Measurements from ENCODE around the gene CUX1. TPM values are rescaled to one million over a fixed set of nuclear protein-coding genes. Genes with fewer than 3 reads are reported as not detected.
"Not testable (repeated sequence)": the region's sequence is repeated elsewhere in the genome, so short reads cannot be mapped to it uniquely, and the experiment has no call there.

The CUX1 gene
- total RNA-seq, 1 experiment from 2014 or later: 30.3 TPM

DNA sequence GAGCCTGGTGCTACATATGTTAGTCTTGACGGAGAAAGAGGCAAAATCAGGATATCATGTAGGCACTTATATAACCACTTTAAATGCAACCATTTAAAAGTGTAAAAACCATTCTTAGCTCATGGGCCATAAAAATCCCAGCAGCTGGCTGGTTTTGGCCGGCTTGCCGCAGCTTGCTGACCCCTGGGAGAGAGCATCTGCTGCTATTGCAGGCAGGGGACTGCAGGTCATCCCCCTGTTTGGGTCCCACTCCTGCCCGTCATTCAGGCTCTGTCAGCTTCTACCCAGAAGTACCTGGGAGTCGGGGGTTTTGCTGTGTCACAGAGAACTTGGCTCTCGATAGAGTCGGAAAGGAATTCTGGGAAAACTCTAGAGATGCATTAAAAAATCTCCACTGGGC lies 187.4 kb downstream of the CUX1 start:
- DNase-seq (ENCODE audit: low read depth): no peak

DNA sequence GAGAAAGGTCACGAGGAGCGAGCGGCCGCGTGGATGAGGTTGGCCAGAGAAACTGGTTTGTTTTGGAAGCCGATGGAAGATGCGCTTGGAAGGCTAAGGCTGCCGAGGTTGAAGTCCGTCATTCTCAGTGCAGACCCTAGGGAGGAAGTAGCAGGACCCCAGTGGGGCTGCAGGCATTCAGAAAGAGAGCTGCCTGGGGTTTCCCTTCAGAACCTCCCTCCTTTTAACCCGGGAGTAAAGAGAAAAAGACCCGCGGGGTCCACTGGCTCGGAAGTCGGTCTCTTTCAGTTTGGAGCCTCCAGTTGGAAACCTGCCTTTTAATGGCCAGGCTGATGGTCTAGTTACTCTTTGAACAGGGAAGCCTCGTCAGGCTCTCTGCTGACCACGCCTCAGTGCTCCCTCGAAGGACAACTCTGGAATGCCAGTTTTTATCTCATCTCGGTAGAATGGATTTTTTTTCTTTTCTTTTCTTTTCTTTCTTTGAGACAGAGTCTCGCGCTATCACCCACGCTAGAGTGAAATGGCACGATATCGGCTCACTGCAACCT lies 188.6 kb downstream of the CUX1 start:
- DNase-seq (ENCODE audit: low read depth): no peak

DNA sequence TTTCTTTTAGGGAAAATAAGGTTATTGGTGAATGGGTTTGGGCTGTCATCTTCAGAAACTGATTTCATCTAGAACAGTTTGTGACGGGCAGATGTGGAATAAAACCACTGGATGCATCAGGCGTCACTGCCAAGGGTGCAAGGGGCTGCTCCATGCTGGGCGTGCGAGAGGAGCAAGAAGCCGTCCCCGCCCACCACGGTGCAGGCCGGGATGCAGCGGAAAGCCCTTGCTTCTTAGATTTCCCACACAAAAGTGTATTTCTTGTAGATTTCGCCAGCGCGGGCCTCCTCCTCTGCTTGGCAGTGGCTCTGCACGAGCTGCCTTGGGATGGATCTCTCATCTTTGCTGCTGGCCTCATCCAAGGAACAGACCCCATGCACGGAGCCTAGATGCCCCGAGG lies 189.3 kb downstream of the CUX1 start:
- no peak for DNase-seq (ENCODE audit: low read depth)

DNA sequence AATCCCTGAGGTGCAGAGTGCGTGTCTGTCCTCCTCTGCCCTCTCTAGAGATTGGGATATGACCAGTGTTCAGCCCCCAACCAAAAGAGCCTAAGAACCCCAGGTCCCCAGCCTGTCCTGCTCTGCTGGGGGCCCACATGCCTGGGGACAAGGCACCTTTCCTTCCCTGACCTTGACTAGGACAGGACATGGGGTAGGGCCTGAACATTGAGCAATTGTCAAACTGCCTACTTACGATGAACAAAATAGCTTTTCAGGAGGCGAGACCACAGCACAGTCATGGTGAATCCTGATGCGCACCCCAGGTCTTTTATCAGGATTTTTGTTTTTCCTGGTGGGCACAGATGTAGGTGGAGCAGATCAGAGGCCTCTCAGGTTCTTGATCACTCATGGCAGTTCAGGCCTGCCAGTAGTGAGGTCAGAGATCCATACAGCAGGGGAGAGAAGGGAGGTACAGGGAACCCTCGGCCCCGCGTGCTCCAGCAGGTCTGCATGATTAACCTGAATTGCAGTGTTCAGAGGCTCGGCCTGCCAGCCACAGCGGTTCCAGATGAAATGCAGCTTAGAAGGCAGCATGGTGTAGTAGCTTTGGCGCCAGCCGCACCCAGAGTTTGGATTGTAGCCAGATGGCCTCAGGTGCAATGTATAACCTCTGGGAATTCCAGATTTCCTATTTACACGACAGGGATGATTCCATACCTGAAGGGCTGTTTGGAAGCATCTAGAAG lies 191.3 kb downstream of the CUX1 start:
- DNase-seq (ENCODE audit: low read depth): no peak

DNA sequence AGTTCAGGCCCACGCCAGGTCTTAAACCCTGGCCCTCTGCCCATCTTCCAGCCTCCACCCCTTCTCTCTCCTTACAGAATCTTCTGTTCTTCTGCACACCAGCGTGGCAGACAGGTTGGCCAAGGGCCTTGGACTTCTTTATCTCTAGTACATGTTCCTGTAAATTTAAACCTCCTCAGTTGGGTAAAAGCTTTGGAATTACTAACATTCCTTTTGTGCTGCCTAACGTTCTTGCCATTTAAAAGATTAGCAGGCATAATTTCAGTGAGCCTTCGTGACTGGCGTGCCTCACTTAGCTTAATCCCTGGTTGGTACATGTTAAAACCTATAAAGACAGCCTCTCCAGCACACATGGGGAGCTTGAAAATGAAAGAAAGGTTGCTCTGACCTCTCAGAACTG lies 192.2 kb downstream of the CUX1 start:
- DNase-seq (ENCODE audit: low read depth): no peak

DNA sequence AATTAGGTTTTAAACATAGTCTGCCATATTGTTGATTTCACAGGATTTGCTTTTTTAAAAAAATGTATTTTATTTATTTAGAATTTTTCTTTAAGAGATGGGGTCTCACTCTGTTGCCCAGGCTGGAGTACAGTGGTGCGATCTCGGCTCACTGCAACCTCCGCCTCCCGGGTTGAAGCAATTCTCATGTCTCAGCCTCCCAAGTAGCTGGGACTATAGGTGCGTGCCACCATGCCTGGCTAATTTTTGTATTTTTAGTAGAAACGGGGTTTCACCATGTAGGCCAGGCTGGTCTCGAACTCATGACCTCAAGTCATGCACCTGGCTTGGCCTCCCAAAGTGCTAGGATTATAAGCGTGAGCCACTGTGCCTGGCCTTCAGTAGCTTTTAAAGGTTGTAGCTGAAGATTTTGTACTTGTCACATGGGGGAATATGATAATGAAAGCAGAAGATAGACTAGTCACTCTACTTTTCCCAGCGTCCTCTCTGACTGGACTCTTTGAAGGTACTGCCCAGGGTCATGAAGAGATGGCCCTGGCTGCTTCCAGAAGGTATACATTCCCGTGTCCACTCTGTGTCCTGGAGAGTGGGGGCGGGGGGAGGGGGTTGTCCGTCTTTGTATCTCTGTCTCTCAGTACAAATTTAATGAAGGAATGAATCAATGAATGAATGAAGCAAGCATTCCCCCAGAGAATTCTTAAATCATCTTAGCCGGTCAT lies 194.8 kb downstream of the CUX1 start:
- DNase-seq (ENCODE audit: low read depth): not testable (repeated sequence)

DNA sequence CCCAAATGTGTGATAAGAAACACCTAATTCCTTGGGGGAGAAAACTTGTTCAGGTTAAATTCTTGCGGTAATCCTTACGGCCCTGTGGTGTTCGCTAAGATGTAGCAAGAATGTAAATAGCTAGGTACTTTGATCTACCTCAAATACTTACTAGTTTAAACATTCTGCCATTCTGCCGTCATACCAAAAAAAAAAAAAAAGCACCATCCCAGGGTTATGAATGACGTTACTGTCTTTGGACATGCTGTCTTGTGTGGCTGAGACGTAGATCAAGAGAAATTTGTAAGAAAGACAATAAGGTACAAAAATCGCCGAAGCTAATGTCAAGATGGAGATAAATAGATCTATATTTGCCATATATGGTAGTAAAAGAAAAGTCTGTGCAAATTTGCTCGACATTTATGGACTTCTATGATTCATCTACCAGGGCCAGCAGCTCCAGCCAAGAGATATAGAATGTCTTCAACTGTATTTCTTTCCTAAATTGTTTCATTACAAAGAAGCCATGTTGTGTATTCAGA lies 195.6 kb downstream of the CUX1 start:
- DNase-seq (ENCODE audit: low read depth): no peak

DNA sequence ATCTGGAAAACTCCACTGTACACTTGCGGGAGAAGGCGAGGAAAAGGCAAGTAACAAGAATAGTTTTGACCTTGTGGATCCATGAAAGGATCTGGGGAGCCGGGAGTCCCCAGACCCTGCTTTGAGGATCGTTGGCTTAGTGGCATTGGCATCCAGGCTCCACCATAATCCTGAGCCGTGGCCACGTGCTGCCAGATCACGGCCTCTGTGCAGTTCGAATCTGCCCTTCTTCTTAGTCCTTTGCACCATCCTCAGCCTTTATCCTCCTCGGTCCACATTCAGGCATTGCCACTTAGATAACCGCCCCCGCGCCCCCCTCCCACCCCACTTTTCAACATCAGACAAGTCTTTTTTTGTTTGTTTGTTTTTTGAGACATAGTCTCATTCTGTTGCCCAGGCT lies 201.4 kb downstream of the CUX1 start:
- DNase-seq (ENCODE audit: low read depth): no peak

DNA sequence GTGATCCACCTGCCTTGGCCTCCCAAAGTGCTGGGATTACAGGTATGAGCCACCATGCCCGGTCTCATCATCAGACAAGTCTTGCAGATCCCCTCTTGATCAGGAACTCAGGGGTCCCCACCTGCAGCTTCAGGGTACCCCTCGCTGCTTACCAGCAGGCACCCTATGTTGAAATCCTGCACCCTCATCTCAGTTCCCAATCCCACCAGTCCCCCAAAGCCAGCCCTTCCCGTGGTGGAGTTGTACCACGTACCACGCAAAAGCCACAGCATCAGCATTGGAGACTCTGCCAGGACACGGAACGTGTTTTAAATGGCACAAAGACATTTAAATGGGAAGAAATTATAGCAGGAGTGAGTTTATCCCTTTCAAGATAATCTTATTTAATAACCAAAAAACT lies 202.0 kb downstream of the CUX1 start:
- no peak for DNase-seq (ENCODE audit: low read depth)

DNA sequence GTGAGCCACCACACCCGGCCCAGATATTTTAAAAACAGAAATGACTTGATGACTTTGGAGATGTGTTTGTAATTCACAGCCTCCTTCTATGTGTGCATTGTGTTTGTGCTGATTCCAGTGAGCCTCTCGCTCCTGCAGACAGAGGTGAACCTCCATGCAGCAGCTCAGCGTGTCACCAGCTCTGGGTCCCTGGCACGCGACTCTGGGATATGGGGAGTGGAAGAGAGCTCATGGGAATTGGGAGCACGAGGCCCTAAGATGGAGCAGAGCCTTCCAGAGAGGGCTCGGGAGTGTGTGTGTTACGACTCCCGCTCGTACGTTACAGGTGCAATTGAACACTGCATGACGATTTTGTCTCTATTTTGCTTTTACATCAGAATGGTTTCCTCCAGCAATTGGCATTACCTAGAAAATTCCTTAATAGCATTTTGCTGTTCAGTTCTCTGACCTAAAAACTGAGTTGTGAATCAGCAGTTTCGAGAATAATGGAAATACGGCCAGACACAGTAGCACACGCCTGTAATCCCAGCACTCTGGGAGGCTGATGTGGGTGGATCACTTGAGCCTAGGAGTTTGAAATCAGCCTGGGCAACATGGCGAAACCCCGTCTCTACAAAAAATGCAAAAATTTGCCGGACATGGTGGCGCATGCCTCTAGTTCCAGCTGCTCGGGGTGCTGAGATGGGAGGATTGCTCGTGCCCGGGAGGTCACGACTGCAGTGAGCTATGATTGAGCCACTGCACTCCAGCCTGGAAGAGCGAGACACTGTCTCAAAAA lies 204.6 kb downstream of the CUX1 start:
- no peak for DNase-seq (ENCODE audit: low read depth)

DNA sequence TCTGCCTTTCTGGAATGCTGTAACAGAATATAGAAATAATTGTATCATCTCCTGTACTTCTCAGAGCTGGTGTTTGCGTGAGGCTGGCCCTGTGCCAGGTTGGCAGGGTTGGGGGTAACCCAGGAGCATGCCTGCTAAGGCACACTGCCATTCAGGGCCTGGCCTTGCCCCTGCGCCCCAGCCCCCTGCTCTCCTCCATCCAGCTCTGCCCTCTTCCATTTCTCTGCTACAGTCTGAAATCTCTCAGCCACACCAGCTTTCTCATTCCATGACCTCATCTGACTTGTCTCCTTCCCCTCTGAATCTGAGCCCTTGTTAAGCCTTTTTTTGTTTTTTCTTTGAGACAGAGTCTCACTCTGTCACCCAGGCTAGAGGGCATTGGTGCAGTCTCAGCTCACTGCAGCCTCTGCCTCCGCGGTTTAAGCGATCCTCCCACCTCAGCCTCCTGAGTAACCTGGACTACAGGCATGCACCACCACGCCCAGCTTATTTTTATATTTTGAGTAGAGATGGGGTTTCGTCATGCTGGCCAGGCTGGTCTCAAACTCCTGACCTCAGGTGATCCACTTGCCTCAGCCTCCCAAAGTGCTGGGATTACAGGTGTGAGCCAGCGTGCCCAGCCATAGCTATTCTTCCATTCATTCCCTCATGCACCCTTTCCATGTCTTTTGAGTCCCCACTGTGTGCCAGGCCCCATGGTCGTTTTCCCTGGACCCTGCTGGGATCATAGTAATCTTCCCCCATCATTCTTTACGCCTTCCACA lies 206.8 kb downstream of the CUX1 start:
- no peak for DNase-seq (ENCODE audit: low read depth)

DNA sequence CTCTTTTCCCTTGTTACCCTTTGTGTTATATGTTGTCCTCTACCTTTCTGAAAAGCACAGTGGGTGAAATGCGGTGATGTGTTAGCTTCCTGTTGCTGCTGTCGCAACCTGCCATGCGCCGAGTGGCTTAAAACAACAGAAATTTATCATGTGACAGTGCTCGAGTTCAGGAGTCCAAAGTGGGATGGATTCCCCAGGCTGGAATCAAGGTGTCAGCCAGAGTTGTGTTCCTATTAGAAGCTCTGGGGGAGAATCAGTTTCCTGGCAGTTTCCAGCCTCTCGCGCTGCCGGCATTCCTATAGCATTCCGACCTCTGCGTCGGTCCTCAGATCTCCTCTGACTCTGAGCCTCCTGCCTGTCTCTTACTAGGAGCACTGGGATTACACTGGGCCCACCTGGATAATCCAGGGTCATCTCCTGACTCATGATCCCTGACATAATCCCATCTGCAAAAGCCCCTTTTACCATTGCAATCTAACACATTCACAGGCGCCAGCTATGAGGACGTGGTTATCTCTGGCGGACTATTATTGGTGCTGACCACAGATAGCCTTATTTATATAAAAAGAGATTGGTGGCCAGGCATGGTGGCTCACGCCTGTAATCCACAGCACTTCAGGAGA lies 207.5 kb downstream of the CUX1 start:
- DNase-seq (ENCODE audit: low read depth): no peak

DNA sequence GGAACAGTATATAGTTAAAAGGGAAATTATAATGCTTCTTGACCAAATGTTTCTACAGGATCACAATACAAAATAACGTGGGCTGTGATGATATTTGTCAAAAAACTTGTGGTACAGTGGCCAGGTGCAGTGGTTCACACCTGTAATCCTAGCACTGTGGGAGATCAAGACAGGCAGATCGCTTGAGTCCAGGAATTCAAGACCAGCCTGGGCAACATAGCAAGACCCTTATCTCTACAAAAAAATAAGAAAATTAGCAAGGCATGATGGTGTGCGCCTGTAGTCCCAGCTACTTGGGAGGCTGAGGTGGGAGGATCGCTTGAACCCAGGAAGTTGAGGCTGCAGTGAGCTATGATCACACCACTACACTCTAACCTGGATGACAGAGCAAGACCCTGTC lies 208.4 kb downstream of the CUX1 start:
- DNase-seq (ENCODE audit: low read depth): not testable (repeated sequence)

DNA sequence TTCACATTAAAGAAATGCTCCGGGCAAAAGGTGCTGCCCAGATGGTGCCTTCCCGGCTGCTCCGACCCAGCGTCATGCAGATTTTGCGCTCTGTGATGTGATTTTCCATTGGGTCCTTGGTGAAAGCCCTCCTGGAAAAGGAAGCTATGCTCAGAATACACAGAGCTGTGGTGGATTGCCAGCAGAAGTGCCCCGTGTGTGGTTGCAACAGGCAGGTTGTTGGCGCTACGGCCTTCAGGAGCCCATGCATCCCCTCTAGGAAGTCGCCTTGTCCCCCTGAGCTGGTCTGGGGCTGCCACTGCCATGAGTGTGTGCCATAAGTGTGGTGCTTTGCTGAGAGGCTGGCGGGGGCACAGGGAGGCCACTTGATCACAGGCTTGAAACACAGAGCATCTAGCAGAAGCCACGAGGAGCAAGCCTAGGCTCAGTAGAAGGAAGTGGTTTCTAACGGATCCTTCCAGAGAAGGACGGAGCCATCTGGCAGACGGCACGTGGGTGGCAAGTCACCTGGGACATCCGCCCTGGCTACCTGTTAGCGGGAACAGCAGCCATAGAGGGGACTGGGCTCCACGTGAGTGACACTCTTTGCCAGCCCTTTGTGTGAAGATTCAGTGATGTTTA lies 210.9 kb downstream of the CUX1 start:
- DNase-seq (ENCODE audit: low read depth): no peak

DNA sequence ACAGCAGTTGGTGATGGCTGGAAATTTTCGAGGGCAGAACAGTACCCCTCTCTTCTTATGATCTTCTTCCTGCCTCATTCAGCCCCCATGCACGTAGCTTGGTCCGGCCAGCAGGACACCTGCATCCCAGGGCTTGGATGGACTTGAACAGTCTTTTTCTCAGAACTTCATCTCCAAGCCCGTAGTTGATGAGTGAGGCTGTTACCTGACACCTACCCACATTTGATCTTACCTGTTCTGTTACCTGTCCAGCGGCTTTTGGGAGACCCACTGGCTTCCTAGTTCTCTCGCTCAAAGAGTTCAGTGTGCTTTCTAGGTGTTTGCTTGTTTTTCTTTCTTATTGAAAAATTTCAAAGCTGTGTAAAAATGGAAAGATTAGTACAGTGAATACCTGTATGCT lies 212.2 kb downstream of the CUX1 start:
- DNase-seq (ENCODE audit: low read depth): no peak

DNA sequence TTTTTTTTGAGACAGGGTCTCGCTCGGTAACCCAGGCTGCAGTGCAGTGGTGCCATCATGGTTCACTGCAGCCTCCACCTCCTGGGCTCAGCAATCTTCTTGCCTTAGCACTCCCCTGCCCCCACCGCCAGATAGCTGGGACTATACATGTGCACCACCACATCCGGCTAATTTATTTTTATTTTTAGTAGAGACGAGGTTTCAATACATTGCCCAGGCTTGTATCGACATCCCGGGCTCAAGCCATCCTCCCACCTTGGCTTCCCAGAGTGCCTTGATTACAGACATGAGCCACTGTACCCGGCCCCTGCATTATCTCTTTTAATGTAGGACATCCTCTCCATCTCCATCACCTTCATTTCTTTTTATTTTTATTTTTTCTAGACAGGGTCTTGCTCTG lies 213.3 kb downstream of the CUX1 start:
- DNase-seq (ENCODE audit: low read depth): no peak

DNA sequence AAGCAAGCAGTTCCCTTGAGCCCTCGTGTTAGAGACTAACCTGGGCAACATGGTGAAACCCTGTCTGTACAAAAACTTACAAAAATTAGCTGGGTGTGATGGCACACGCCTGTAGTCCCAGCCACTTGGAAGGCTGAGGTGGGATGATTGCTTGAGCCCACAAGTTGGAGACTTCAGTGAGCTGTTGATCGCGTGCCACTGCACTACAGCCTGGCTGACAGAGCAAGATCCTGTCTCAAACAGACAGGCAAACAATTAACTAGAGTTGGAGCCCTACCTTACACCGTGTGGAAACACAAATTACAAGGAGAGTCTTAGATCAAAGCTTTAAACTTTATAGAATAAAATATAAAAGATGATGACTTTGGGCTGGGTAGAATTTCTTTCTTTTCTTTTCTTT lies 219.5 kb downstream of the CUX1 start:
- DNase-seq (ENCODE audit: low read depth): no peak

DNA sequence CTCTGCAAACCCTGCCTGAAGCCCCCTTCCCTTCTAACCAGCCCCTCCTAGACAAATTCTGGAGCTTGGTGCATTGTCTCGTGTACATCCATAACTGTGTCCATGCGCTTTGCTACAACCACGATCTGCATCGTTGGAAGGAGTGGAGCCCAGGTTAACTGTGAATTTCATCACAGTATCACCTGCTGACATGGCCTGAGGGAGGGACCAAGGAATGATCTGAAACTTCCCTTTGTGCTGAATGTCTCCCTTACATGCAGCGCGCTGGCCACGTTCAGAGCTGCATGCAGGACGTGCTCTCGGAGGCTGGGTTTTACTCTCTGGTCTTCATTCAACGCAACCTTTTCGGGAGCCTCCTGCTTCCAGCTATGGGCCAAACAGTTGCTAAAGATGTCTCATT lies 222.3 kb downstream of the CUX1 start:
- DNase-seq (ENCODE audit: low read depth): no peak

DNA sequence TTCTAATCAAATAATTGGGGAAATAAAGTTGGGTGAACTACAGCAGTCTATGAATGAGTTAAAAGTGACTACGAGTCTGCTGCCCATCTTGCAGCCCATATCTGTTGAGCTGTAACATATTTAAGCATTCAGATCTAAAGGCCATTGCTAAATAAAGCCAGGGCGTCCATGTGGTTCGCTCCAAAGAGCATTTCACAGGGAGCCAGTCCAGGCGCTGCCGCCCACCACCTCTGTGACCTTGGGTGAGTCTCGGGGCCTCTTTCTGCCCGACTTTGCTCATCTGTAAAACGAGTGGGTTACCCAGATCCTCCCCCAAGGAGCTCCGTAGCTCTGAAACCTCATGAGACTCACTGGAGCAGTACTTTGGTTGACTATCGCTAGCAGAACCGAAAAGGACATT lies 223.1 kb downstream of the CUX1 start:
- DNase-seq (ENCODE audit: low read depth): no peak

DNA sequence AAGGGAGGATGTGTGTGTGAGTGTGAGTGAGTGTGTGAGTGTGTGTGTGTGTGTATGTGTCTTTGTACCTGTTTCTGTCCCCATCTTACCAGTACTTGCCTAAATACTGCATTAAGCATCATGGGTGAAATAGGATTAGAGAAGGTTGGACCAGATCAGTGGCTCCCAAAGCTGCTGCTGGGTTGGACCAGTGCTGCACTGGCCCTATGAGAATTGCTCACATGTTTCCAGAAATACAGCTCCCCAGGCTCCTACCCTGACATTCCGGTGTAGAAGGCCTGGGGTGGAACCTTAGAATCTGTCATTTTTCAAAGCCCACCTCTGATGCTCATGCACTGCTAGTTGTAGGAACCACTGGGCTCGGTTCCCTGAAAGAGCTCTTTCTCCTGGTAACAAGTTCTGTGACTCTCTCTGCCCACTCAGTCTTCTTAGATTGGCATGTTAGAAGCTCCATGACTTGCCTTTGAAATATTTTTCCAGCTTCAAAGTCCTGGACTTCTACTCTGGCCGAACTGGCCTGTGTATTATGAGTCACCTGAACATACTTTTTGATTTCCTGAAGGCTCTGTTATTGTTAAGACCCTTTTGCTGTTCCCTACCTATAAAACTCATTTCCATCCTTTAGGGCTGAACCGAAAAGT lies 224.7 kb downstream of the CUX1 start:
- peak; percentile 34 for DNase-seq (ENCODE audit: low read depth)

All from Daoy (cell line).